Activated T-cell treated with anti-CD3 and anti-CD28 coated beads for 48 hours (primary cell): ENCODE data around the gene MTPN.

Experiments
- DNase-seq: peaks from one replicate; pipeline ENCODE4 v3.0.0-alpha.2; 2020; ENCODE audit warnings: low read depth

Gene MTPN

DNA sequence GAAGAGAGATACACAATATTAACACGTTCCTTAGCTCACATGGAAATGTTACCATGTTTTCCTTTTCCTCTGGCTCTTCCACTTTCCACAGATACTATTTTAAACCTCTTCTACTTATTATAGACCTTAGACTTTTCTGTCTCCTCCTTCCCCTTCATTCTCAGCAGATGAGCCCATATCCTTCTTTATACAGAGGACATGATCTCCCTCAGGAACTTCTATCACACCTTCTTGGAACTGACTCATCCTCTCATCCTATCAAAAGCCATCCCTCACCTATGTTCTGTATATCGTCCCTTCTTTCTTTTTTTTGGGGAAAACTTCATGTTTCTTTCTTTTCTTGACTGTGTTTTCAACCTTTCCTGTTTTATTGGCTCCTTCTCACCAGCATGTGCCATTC lies 20.8 kb downstream of the MTPN start:
- DNase-seq = no peak

DNA sequence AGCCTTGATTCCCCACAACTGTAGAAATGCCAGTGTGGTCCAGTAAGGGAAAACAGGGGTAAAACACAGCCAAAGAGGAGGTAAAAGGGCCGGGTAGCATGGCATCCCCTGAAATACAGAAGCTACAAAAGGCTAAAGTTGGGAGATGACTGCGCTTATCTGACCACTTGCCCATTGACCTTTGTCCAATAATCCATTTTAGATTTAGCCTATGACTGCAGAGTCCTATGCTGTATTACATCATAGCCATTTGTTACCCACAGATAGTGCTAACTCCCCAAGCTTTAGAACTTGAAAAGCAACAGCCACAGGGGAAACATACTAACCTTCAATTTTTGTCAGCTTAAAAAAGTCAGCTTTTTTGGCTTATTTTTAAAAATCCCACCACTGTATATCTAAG lies 26.2 kb downstream of the MTPN start:
- DNase-seq = no peak

DNA sequence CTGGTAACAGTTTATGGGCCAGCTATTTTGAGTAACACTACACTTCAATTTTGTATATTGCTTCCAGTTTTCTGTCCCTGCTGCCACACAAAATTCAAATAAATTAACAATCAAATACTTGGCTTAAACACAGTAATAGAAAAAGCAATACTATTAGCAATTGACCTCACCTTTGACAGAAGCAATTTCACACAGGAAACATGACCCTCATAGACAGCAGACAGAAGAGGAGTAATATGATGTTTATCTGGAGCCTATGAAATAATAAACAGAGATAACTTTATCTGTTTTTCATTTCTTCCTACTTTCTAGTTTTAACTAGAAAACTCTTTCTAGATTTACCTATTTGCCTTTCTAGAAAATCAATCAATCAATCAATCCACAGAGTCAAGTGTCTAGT lies 26.7 kb downstream of the MTPN start:
- DNase-seq = no peak

DNA sequence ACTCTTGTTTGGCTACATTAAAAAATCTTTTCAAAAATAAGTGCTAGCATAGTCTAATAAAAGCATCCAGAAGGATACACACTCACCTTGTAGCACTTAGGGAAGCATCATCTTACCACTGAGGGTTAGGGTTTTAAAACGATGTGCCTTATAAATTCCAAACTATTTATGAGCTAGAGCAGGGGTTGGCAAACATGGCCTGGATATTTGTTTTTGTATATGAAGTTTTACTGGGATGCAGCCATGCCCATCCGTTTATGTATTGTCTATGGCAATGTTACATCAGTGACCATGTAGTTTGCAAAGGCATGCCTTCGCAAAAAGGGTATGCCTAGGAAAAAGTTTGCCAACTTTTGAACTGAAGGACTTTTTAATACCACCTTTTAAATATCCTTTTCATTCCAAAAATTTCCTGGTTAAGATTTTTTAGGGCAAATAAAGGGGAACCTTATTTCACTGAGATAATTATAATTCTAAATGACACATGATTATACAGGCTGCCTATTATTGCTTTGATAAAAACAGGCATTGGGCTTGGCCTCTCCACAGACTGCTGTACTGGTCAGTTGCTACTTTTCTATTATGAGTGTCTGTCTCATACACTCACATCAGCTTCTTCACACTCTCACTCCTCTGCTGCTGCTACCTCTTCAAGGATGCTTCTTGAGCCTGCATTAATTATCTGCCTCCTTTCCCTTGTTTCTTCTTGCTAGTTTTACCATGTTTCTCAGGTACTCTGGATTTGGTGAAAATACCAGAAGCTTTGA lies 30.7 kb downstream of the MTPN start:
- no peak for DNase-seq

DNA sequence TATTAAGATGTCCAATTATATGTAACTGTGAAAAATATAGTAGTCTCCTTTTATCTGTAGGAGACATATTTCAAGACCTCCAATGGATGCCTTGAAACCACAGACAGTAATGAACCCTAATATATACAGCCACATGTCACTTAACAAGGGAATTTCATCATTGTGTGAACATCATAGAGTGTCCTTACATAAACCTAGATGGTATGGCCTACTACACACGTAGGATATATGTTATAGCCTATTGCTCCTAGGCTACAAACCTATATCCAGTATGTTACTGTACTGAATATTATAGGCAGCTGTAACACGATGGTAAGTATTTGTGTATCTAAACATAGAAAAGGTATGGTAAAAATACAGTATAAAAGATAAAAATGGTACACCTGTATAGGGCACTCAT lies 32.4 kb downstream of the MTPN start:
- no peak for DNase-seq

DNA sequence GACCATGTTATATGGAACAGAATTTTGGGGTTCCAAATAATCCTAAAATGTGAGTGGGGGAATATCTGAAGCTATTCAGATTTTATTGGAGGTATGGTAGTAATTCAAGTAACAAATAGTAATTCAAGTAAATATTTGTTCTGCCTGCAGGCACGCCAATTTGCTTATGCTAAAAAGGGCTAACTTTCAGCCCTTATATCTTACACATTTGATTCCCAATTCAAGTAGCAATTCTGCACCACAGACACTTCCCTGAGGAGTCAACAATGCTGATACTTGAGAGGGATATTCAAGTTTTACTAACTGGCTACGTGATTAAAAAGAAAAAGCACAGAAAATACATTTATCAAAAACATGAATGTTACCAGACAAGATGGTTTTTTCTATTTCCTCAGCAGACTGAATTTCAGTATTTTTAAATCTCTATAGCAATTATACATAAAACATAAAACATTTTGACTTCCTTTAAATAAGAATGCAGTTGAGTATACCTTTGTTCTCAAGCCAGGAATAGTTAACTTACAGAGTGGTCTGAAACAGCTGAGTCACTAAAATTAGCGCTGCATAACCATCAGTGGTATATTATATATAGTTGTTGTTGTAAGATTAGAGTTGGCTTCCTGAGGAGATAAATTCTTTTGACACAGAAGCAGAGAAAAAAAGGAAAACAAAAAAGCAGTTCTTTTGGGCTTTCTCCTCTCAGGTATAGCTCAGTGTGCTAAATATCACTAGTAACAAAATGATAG lies 33.9 kb downstream of the MTPN start:
- DNase-seq = no peak

DNA sequence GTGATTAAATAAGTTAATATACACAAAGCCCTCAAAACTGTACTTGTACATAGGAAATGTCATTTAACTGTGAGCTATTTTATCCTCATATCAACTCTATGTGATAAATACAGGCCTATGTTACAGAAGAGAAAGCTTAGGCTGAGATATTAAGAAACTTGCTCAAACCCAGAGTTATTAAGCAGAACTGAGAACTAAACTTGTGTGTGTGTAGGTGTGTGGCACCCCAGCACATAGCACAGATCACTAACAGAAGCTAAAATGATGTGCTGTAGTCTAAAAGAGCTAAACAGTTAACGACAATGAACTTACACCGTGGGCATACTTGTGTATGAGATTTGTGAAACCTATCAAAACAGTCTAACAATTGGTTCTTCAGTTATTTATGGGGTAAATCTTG lies 34.5 kb downstream of the MTPN start:
- no peak for DNase-seq

DNA sequence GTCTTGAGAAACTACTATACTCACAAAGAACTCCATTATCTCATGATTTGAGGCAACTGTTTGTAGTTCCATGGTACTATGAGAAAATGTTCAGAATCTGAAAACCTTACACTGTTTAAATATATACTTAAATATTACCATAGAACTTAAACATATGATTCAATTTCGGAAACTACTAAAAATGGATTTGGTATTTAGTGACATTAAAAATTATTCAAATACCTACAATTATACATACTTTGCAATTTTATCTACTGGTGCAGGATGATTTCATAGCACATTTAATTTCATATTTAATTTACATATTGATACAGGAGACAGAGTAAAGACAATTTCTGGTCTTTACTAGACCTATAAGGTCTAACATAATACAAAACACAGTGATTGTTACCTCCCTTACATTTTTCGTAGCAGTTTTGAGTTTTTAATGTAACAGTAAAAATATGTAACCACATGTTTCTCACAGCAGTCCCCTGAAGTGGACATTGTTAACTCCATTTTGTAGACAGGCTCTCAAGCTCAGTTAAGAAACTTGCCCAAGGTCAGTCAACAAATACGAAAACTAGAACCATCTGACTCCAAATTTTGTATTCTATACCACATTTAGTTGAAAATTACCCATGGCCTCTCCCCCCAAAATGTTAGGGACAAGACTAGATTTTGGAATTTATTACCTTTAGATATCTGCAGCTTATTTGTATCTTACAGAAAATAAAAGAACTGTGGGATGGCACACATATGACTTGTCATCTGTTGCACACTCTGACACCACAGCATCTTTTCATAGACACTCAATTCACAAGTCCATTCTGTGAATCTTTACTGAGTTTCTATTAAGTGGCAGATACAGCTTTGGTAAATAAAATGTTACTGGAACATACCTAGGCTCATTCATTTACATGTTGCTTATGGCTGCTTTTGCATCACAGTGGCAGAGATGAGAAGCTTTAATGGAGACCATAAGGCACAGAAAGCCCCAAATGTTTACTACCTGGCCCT lies 36.8 kb downstream of the MTPN start:
- no peak for DNase-seq

DNA sequence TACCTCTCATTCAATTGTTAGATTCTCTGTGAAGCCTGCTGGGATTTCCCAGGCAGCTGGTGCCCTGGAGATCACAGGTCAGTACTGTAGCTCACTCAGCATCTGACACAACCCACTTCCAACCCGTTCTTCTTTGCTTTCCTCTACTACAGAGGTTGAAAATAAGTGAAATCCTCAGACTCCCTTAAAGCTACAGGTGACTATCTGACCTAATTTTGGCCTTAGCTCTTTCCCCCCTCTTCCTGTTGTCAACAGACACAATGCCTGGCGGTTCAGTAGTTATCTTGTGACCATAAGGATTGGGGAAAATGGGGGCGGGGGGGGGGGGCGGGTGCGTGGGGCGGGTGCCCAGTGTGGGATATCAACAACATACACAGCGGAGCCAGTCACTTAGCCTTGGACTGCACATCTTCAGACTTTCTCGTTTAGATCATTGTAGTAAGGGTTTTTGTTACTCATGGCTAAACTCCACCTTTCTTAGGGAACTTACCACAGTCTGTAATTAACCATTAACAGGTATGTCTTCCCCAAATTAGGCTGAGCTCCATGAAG lies 37.8 kb downstream of the MTPN start:
- no peak for DNase-seq

DNA sequence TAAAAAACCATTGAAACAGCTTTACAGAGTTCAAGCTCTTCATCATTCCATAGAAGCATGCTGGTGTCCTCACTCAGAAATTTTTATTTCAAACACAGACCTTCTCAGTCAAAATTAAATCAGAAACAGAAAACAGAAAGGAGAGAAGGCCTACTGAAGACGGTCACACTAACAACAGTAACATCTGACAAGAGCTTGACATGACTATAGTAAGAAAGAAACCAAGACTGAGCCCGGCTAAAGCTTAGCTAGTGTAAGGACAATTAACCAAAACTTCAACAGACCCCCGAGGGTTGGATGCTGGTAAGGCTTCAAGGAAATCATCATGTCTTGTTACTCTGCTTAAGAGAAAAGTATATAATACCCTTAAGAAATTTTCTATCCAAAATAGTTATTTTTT lies 38.6 kb downstream of the MTPN start:
- no peak for DNase-seq

DNA sequence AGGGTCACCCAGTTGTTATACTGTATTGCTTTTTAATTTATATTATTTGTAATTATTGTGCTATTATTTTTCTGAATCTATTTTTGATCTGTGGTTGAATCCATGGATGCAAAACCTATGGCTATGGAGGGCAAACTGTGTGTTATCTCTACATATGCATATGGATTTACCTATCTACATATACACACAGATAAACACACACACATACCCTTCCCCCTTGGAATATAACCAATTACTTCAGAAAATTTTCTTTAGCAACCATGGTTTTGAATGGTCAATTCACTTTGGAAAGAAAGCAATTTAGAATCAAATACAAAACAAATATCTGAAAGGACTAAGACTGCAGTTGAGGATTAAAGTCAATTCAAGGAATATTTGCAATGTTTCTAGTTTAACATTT lies 39.1 kb downstream of the MTPN start:
- DNase-seq = no peak

DNA sequence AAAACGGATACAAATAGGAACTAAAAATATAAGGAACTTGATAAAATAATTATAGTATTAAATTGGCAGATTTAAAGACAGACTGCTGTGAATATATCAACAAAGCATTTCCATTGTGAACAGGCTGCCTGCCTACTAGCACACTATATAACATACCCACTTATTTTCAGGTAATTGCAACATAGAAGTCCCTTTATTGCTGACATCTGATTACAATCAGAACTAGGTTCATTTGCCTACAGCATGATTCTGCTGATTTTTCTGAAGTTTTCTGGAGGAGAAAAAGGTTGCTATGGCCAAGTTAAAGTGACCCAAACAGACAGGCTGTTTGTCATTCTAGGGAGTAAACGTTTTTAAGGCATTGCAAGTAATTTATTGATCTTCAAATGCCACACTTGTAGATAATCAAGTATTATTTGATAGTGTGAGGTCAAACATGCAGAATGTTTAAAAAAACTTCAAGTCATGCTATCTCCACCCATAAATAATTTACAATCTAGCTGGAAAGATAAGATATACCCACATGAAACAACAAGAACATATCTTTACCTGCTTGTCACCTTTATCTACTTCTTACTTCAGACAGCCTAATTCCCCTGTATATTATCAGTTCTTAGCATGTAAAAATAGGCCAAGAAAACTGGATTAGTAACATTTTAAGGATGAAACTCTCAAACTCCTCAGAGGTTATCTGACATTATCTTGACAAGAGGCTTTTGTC lies 40.5 kb downstream of the MTPN start:
- no peak for DNase-seq

DNA sequence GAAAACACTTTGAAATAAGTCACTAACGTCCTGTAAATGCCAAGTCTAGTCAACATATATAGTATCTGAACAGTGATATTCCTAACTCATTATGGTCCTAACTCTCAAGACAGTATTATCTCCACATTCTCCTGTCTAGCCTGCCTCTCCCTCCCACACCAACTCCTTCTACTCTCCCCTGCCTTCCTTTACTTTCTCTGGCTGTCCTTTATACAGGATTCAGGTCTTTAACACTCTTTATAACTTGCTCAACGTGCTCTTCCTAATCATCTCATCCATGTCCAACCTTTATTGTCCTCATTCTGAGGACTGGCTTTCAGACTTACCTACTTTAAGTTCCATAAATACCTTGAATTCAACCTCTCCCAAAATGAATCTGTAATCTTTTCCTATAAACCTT lies 42.5 kb downstream of the MTPN start:
- DNase-seq = no peak

DNA sequence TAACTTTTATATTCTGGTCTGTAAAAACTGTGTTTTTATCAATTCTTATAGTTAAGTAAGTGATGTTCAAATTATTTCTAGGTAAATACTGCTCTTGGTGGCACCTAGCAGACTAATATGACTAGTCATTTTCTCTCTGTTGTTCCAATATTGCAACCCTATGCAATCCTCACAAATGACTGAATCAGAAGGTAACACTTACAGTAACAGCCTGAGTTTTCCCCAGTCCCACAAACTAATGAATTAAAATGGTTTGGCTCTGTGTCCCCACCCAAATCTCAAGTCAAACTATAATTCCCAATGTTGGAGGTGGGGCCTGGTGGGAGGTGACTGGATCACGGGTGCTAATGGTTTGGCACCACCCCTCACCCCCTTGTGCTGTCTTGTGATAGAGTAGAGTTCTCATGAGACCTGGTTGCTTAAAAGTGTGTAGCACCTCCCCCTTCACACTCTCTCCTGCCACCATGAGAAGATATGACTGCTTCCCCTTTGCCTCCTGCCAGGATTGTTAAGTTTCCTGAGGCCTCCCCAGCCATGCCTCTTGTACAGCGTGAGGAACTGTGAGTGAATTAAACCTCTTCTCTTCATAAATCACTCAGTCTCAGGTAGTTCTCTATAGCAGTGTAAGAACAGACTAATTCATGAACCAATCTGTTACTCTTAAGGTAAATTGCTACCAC lies 43.5 kb downstream of the MTPN start:
- no peak for DNase-seq

DNA sequence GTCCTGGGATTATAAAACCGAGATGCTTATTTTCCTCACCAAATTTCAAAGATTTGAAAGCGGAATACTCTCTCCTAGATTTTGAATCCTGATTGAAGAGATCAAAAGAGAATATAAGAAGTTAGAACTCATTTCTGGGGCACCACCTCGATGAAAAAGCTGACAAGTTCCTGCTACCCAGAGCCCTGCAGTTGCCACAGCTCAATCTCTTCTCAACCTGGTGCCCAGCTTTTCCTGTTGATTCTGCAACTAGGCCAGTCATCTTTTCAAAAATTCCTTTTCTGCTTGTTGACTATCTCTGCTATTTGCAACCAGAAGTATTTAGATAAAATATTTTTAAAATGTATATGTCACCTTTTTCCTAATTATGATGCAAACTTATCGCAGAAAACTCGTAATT lies 45.0 kb downstream of the MTPN start:
- no peak for DNase-seq

DNA sequence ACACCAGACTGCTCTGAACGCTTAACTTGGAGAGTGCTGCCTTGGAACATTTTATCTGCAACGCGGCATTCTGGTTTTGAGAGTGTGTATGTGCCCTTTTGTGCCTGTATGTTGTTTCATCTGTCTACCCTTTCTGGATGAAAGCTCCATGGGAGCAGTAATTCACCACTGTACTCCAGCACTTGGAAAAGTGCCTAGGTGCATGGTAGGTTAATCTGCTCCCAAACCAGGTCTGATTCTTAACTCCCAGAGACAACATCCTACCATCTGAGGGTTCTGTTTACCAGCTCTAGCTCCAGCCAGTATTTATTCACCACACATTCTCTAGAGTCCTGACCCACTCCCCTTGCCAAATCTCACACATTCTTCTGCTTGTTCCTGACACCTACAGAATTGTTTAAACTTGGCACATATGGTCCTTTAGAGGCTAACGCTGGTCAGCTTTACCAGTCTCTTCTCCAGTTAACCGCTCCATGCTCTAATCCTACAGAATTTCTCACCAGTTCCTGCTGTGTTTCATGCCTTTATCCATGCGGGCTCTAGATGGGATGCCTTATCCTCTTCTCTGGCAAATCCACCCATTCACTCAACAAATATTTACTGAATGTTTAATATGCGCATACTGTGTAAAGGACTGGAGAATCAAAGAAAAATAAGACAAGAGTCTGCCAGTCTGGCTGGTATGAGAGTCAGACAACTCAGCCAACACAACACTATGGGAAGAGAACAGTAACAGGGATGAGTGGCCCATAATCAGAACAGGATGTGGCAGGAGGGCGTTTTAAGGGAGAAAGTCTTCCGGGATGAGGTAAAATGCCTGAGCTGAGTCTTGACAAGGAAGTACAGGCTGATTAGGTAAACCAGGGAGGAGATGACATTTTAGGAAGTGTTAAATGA lies 46.3 kb downstream of the MTPN start:
- no peak for DNase-seq

DNA sequence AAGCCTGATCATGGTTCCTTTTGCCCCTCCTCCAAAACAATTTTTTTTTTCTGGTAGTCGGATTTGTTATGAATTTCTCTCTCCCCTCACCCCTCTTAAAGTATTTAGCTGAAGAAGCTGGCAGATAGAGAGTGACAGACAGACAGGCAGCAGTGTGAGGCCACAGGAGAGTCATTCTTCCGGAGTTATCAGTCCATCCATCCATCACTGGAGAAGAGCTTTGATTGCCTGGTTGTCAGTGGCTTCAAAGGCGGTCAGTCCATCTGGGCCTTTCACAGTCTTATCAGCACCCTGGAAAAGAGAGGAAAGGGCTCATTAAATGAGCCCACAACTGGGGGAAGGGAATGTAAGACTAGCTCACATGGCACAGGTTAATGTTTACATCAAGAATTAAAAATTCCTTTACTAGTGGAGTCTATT lies 47.4 kb downstream of the MTPN start:
- no peak for DNase-seq

DNA sequence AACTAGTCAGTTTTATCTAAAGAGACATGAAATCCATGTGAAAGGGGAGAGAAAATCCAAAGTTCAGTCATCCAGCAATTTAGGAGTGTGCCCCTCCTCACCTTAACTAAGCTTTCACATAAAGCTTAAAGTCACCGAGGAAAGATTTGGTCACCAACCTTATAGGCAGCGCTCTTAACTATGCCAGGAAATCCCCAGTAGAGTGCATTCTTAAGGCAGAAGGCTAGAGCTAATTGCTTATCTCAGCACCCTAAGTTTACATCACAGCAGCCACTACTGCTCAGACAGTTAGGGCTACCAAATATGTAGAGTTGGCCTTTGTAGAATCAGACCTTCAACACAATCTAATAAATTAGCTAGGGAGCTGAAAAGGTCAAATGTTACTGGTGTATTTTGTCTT lies 47.9 kb downstream of the MTPN start:
- DNase-seq = no peak

DNA sequence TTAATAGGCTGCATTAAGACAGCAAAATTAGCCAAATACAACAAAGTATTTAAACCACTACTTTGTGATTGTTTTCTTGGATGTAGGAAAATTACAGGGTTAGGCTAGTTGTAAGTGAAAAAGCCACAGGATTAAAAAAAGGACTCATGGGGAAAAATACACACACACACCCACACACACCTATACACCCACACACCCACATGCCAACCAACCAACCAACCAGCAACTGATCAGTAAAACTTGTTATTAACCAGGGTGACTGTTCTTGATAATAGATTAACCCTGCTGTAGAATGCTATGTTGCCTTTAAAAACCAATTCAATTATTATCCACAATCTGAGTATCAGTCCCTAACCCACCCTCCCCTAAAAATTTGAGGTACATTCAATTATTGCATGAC lies 49.0 kb downstream of the MTPN start:
- no peak for DNase-seq

DNA sequence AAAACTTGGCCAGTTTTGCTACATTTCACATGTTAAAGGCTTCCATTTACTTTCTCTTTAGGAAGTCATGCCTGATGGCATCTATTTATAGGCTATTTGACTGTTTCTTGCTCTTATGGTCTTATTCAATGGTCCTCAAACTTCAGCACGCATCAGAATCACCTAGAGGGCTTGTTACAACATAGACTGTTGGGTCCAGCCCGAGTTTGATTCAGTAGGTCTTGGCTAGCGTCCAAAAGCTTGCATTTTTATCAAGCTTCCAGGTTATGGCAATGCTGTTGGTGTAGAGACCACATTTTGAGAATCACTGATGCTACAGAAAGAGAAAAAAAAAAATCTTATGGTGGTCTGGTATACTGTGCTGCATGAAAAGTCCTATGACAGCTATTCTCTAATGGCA lies 51.9 kb downstream of the MTPN start:
- DNase-seq = no peak
